K562 (cell line): ENCODE measurements around the gene OR2V2. TPM values are rescaled to one million over a fixed set of nuclear protein-coding genes. Genes with fewer than 3 reads are reported as not detected.
A peak's percentile ranks its signal among the peaks of the same experiment; 100 is the strongest.

Experiments used
- KDM5B ChIP-seq: fragments of 200-600 bp; sonication (generic); IDR thresholded peaks from 2 replicates; pipeline ENCODE4 v1.6.1; 2012; ENCODE audit warnings: low read depth, mild to moderate bottlenecking, moderate library complexity, low read length, control low read depth, inconsistent platforms; ENCODE audit not compliant: insufficient replicate concordance
- NKRF ChIP-seq: fragments of 450-650 bp; IDR thresholded peaks from 2 replicates; pipeline ENCODE4 v1.6.1; 2016; ENCODE audit warnings: borderline replicate concordance
- PHTF2 ChIP-seq: fragments of 250-450 bp; sonication (Bioruptor Pico); IDR thresholded peaks from 2 replicates; pipeline ENCODE4 v1.5.0; 2021; ENCODE audit warnings: mild to moderate bottlenecking
- RBM25 ChIP-seq: fragments of 200-400 bp; formaldehyde crosslinking; IDR thresholded peaks from 2 replicates; pipeline ENCODE4 v1.6.1; 2018; ENCODE audit warnings: low read length, low read depth, moderate library complexity; ENCODE audit not compliant: severe bottlenecking
- SRSF3 ChIP-seq: fragments of 200-400 bp; formaldehyde crosslinking; IDR thresholded peaks from 2 replicates; pipeline ENCODE4 v1.6.1; 2016; ENCODE audit warnings: mild to moderate bottlenecking, low read length, moderate library complexity; ENCODE audit not compliant: insufficient read depth
- TAF7 ChIP-seq: fragments of 450-650 bp; IDR thresholded peaks from 2 replicates; pipeline ENCODE4 v1.6.1; 2016; ENCODE audit warnings: missing genetic modification characterization, missing compliant biosample characterization
- TFAM ChIP-seq: fragments of 250-450 bp; sonication (Bioruptor Pico); conservative IDR thresholded peaks from 2 replicates; pipeline ENCODE4 v1.5.0; 2021; ENCODE audit warnings: mild to moderate bottlenecking, moderate library complexity
- ZBTB1 ChIP-seq: sonication (generic); formaldehyde crosslinking; IDR thresholded peaks from 2 replicates; pipeline ENCODE4 v1.8.1; 2023; ENCODE audit warnings: missing genetic modification reagents, low read depth, mild to moderate bottlenecking, borderline replicate concordance
- polyA plus RNA-seq, 8 experiments: library from polyadenylated mRNA; depleted of rRNA in 4 of 8; stranded (reverse) in 5 of 8; unstranded in 3 of 8; fragments of >200 nt; fragmentation: Nextera tagmentation in 2 of 8; fragmentation: Illumina TruSeq in 1 of 8; extraction: Ambion mirVana in 2 of 8; extraction: Trizol in 1 of 8; gene quantifications; 2 replicates each; pipeline versions ENCODE4 v1.2.1 to v1.2.3, GENCODE V29; 2011 to 2014; ENCODE audit warnings: inconsistent platforms in 1 of 8, missing spikeins in 1 of 8
- total RNA-seq, 7 experiments: library from RNA; depleted of rRNA in 6 of 7; stranded (reverse); fragments of >200 nt in 6 of 7; fragmentation: Illumina TruSeq in 2 of 7; extraction: Trizol in 2 of 7; gene quantifications; 2 replicates each; pipeline versions ENCODE4 v1.2.1 to v1.2.3, GENCODE V29; 2011 to 2021; ENCODE audit warnings: low replicate concordance in 1 of 7
- TF ChIP-seq, protein P1 (sequence below): sonication (generic); formaldehyde crosslinking; IDR thresholded peaks from 2 replicates; pipeline ENCODE4 v1.8.1; 2022; ENCODE audit warnings: missing genetic modification reagents
- TF ChIP-seq, protein P2 (sequence below): fragments of 250-450 bp; sonication (Bioruptor Pico); IDR thresholded peaks from 2 replicates; pipeline ENCODE4 v1.5.0; 2022; ENCODE audit warnings: mild to moderate bottlenecking
- TF ChIP-seq, protein P3 (sequence below): fragments of 450-650 bp; conservative IDR thresholded peaks from 2 replicates; pipeline ENCODE4 v1.6.1; 2016; ENCODE audit warnings: missing genetic modification characterization, low read depth, mild to moderate bottlenecking, control low read depth, missing compliant biosample characterization

OR2V2 gene
- total and polyA plus RNA-seq, 9 of the 15 experiments (the other 6 are each of a cell fraction or from before 2014, with no cell fraction given) = 0.01 TPM; not detected in 8

DNA sequence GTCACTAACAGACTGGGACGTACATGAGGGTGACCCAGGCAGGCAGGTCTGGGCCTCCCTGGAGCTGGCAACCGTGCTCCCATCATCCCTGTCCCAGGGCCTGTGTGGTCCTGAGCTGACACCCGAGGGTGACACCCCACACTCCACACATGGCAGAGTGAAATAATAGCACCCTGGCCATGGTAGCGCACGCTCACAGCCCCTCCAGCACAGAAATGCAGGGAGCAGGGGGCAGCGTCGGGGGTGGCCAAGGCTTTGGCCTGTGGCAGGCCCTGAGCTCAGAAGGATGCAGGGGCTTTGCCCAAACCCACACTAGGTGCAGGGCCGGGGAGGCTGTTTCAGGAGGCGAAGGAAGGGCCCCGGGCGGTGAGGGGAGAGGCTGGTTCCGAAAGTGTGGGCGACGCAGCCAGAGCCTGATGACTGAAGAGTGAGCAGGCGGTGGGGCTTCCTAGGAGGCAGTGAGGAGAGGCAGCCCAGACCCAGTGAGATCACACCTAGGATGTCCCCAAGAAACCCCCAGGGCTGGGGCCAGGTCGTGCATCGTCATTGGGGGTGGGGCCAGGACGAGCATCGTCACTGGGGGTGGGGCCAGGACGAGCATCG is 12.9 kb downstream of the OR2V2 start (continued):
- TF ChIP-seq NKRF (0 out of 2 replicates have a peak, but pooled peaks have one; percentile 21), TFAM (CRISPR knock-in tag) (no peak), TAF7 (tag) (no peak), ZBTB1 (CRISPR knock-in tag) (no peak), KDM5B (peak; percentile 28), PHTF2 (CRISPR knock-in tag) (no peak), SRSF3 (0 out of 2 replicates have a peak, but pooled peaks have one; percentile 54), RBM25 (no peak)
- TF ChIP-seq, protein P1, sequence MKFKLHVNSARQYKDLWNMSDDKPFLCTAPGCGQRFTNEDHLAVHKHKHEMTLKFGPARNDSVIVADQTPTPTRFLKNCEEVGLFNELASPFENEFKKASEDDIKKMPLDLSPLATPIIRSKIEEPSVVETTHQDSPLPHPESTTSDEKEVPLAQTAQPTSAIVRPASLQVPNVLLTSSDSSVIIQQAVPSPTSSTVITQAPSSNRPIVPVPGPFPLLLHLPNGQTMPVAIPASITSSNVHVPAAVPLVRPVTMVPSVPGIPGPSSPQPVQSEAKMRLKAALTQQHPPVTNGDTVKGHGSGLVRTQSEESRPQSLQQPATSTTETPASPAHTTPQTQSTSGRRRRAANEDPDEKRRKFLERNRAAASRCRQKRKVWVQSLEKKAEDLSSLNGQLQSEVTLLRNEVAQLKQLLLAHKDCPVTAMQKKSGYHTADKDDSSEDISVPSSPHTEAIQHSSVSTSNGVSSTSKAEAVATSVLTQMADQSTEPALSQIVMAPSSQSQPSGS (CRISPR knock-in tag) = no peak
- TF ChIP-seq, protein P2, sequence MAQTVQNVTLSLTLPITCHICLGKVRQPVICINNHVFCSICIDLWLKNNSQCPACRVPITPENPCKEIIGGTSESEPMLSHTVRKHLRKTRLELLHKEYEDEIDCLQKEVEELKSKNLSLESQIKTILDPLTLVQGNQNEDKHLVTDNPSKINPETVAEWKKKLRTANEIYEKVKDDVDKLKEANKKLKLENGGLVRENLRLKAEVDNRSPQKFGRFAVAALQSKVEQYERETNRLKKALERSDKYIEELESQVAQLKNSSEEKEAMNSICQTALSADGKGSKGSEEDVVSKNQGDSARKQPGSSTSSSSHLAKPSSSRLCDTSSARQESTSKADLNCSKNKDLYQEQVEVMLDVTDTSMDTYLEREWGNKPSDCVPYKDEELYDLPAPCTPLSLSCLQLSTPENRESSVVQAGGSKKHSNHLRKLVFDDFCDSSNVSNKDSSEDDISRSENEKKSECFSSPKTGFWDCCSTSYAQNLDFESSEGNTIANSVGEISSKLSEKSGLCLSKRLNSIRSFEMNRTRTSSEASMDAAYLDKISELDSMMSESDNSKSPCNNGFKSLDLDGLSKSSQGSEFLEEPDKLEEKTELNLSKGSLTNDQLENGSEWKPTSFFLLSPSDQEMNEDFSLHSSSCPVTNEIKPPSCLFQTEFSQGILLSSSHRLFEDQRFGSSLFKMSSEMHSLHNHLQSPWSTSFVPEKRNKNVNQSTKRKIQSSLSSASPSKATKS (CRISPR knock-in tag) = no peak
- TF ChIP-seq, protein P3, sequence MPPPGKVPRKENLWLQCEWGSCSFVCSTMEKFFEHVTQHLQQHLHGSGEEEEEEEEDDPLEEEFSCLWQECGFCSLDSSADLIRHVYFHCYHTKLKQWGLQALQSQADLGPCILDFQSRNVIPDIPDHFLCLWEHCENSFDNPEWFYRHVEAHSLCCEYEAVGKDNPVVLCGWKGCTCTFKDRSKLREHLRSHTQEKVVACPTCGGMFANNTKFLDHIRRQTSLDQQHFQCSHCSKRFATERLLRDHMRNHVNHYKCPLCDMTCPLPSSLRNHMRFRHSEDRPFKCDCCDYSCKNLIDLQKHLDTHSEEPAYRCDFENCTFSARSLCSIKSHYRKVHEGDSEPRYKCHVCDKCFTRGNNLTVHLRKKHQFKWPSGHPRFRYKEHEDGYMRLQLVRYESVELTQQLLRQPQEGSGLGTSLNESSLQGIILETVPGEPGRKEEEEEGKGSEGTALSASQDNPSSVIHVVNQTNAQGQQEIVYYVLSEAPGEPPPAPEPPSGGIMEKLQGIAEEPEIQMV (tag) = no peak
